Mesendoderm (in vitro differentiated cells): ENCODE data around the gene BARD1. TPM values are rescaled to one million over a fixed set of nuclear protein-coding genes. Genes with fewer than 3 reads are reported as not detected.
"Not testable (repeated sequence)": the region's sequence is repeated elsewhere in the genome, so short reads cannot be mapped to it uniquely, and the experiment has no call there.

Experiments used
- DNase-seq: peaks from one replicate; pipeline ENCODE4 v3.0.0; 2013
- H2AK5ac ChIP-seq: 2 replicates; pipeline ENCODE4 v1.6.1; 2013; ENCODE audit warnings: low read length, inconsistent platforms
- H2BK120ac ChIP-seq: 2 replicates; pipeline ENCODE4 v1.6.1; 2013; ENCODE audit warnings: low read depth, mild to moderate bottlenecking, low read length, moderate library complexity, mixed read lengths
- H2BK15ac ChIP-seq: replicated peaks from 2 replicates; pipeline ENCODE4 v1.6.1; 2013; ENCODE audit warnings: low read depth, mild to moderate bottlenecking, moderate library complexity
- H2BK5ac ChIP-seq: 2 replicates; pipeline ENCODE4 v1.6.1; 2013; ENCODE audit warnings: low read length, inconsistent platforms
- H3K18ac ChIP-seq: 2 replicates; pipeline ENCODE4 v1.6.1; 2013; ENCODE audit warnings: mild to moderate bottlenecking, low read length, mixed read lengths
- H3K23ac ChIP-seq: one replicate; pipeline ENCODE4 v1.6.1; 2013; ENCODE audit warnings: low read length
- H3K27ac ChIP-seq: 2 replicates; pipeline ENCODE4 v1.5.1; 2013; ENCODE audit warnings: low read depth, mild to moderate bottlenecking, inconsistent platforms, low read length, moderate library complexity
- H3K27me3 ChIP-seq: 2 replicates; pipeline ENCODE4 v1.6.1; 2013; ENCODE audit warnings: low read length, control low read depth, mild to moderate bottlenecking, inconsistent platforms; ENCODE audit not compliant: insufficient read depth, poor library complexity
- H3K36me3 ChIP-seq: 2 replicates; pipeline ENCODE4 v1.6.1; 2013; ENCODE audit warnings: low read length, inconsistent platforms; ENCODE audit not compliant: control insufficient read depth, insufficient read depth
- H3K4ac ChIP-seq: one replicate; pipeline ENCODE4 v1.6.1; 2013; ENCODE audit warnings: low read depth, mild to moderate bottlenecking, low read length, moderate library complexity
- H3K4me1 ChIP-seq: 2 replicates; pipeline ENCODE4 v1.6.1; 2013; ENCODE audit warnings: low read depth, low read length, inconsistent platforms; ENCODE audit not compliant: control insufficient read depth
- H3K4me2 ChIP-seq: 2 replicates; pipeline ENCODE4 v1.6.1; 2013; ENCODE audit warnings: low read length
- H3K4me3 ChIP-seq: 2 replicates; pipeline ENCODE4 v1.5.1; 2013; ENCODE audit warnings: mild to moderate bottlenecking, low read length
- H3K56ac ChIP-seq: one replicate; pipeline ENCODE4 v1.6.1; 2013; ENCODE audit warnings: low read length
- H3K79me1 ChIP-seq: 2 replicates; pipeline ENCODE4 v1.6.1; 2013; ENCODE audit warnings: low read length, inconsistent platforms
- H3K79me2 ChIP-seq: 2 replicates; pipeline ENCODE4 v1.6.1; 2013; ENCODE audit warnings: mild to moderate bottlenecking, low read length; ENCODE audit not compliant: control insufficient read depth, insufficient read depth
- H3K9ac ChIP-seq: 2 replicates; pipeline ENCODE4 v1.6.1; 2013; ENCODE audit warnings: low read length, inconsistent platforms
- H4K5ac ChIP-seq: one replicate; pipeline ENCODE4 v1.6.1; 2013; ENCODE audit warnings: low read length
- H4K8ac ChIP-seq: one replicate; pipeline ENCODE4 v1.6.1; 2013; ENCODE audit warnings: low read depth, mild to moderate bottlenecking, control low read depth, low read length, moderate library complexity
- WGBS: extraction: QIAGEN DNeasy Blood & Tissue Kit; methylation state at CpG from one replicate; pipeline ENCODE4 v1.1.7; 2013; ENCODE audit warnings: low lambda C conversion rate, missing lambda C conversion rate; ENCODE audit not compliant: insufficient coverage; ENCODE audit errors: extremely low coverage; 5-methylcytosine and 5-hydroxymethylcytosine counted together
- small RNA-seq: library from polyadenylated mRNA; stranded (forward); fragments of <200 nt; extraction: miRNeasy Mini kit (QIAGEN cat#:217004); gene quantifications from one replicate; pipeline ENCODE3, GENCODE V24; 2013; ENCODE audit not compliant: insufficient read depth

Gene BARD1

DNA sequence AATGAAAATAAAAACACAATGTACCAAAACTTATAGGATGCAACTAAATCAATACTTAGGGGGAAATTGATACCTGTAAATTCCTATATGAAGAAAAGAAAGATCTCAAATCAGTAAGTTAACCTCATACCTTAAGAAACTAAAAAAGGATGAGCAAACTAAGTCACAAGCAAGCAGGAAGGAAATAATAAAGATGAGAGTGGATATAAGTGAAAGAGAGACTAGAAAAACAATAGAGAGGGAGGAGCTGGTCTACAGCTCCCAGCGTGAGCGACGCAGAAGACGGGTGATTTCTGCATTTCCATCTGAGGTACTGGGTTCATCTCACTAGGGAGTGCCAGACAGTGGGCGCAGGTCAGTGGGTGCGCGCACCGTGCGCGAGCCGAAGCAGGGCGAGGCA lies 125.9 kb downstream of the BARD1 start:
- H2BK120ac ChIP-seq, H3K4ac ChIP-seq, H3K4me1 ChIP-seq, H3K36me3 ChIP-seq, H2BK5ac ChIP-seq, H3K27me3 ChIP-seq, H3K18ac ChIP-seq, H3K79me1 ChIP-seq, H2BK15ac ChIP-seq, H3K23ac ChIP-seq, DNase-seq, H4K8ac ChIP-seq, H3K56ac ChIP-seq, H3K4me3 ChIP-seq, H4K5ac ChIP-seq, H2AK5ac ChIP-seq, H3K27ac ChIP-seq, H3K79me2 ChIP-seq, H3K9ac ChIP-seq, H3K4me2 ChIP-seq: not testable (repeated sequence)
- no CpG with 5 or more reads among the region's 12 CpGs for WGBS

DNA sequence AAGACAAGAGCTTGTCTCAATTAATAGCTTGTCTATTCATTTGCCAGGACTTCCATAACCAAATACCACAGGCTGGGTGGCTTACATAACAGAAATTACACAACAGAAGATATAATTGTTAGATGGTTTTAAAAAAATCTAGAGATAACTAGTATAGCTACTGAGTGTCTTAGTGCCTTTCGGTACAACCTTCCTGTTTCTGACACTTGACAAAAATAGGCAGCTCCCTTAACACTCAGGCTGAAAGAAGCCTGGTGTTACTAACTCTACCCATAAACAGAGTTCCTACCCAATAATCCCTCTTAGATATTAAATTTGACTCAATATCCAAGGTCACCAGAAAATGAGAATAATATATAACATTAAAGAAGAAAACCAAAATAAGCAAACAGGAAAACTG lies 129.7 kb downstream of the BARD1 start:
- Histone ChIP-seq H3K4me2 (no peak overlapping the region), H3K27me3 (no peaks in the 10 kb centered on the region), H3K27ac (no peak overlapping the region), H3K79me1 (no peaks in the 10 kb centered on the region), H3K9ac (no peak overlapping the region), H3K36me3 (no peaks in the 10 kb centered on the region), H3K23ac (no peak overlapping the region), H3K18ac (no peak overlapping the region), H3K4ac (no peak overlapping the region), H2BK5ac (no peak overlapping the region), H4K5ac (no peak overlapping the region), H3K79me2 (no peaks in the 10 kb centered on the region), H4K8ac (no peak overlapping the region), H3K56ac (no peak overlapping the region), H2BK120ac (no peak overlapping the region), H2AK5ac (no peak overlapping the region), H2BK15ac (no peak overlapping the region), H3K4me1 (no peaks in the 10 kb centered on the region), H3K4me3 (no peak overlapping the region)
- no peak for DNase-seq
- WGBS = no CpG with 5 or more reads among the region's 1 CpG

DNA sequence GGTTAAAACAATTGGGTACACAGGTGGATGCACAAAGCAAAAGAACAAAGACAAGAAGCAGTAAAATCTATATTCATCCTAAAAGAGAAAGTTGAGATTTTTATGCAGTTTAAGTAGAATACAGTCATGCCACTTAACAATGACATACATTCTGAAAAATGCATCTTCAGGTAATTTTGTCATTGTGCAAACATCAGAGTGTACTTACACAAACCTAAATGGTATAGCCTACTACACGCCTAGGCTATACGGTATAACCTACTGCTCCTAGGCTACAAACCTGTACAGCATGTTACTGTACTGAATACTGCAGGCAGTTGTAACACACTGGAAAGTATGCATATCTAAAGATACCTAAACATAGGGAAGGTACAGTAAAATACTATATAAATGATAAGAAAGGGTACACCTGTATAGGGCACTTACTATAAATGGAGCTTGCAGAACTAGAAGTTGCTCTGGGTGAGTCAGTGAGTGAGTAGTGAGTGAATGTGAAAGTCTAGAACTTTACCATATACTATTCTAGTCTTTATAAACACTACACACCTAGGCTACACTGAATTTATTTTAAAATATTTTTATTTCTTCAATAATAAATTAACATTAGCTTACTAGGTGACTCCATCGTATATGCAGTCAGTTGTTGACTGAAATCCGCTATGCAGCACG lies 132.9 kb downstream of the BARD1 start:
- no peak overlapping the region for H2AK5ac ChIP-seq
- no peak overlapping the region for H2BK15ac ChIP-seq
- DNase-seq = no peak
- no peak overlapping the region for H3K27ac ChIP-seq
- no peak overlapping the region for H2BK5ac ChIP-seq
- no peaks in the 10 kb centered on the region for H3K79me2 ChIP-seq
- H3K4me1 ChIP-seq = no peaks in the 10 kb centered on the region
- H3K4ac ChIP-seq = no peak overlapping the region
- no peak overlapping the region for H3K9ac ChIP-seq
- H4K8ac ChIP-seq = no peak overlapping the region
- H3K23ac ChIP-seq = no peak overlapping the region
- H4K5ac ChIP-seq = no peak overlapping the region
- no peaks in the 10 kb centered on the region for H3K27me3 ChIP-seq
- H3K79me1 ChIP-seq = no peaks in the 10 kb centered on the region
- no peak overlapping the region for H2BK120ac ChIP-seq
- WGBS = no CpG with 5 or more reads among the region's 5 CpGs
- H3K36me3 ChIP-seq = no peaks in the 10 kb centered on the region
- no peak overlapping the region for H3K4me3 ChIP-seq
- no peak overlapping the region for H3K4me2 ChIP-seq
- H3K56ac ChIP-seq = no peak overlapping the region
- no peak overlapping the region for H3K18ac ChIP-seq

Small RNAs within 50 kb of the gene (small RNA-seq; reads per million reads assigned to genes)
- gene SNORA70I = not detected
